Lung (tissue), 12 donors: Measurements from ENCODE around the gene RABGAP1L. TPM values are rescaled to one million over a fixed set of nuclear protein-coding genes. Genes with fewer than 3 reads are reported as not detected.

Source experiments
- ATAC-seq: fragments of 200-7000 bp; cut with Tn5 transposase; one replicate; pipeline ENCODE4 v1.9.1; 2020; ENCODE audit warnings: moderate number of reproducible peaks; ENCODE audit not compliant: insufficient read depth, low FRiP score
- DNase-seq, 3 donors: peaks; one replicate each; pipeline ENCODE4 v3.0.0-alpha.2; 2013 to 2017
- H3K27ac ChIP-seq, 2 donors: one replicate each; pipeline ENCODE4 v1.5.1; 2013; ENCODE audit warnings: mild to moderate bottlenecking in 2 of 2, moderate library complexity in 2 of 2, control low read depth in 1 of 2, inconsistent platforms in 1 of 2, low read depth in 1 of 2, low read length in 1 of 2
- H3K27me3 ChIP-seq, 3 donors: one replicate each; pipeline ENCODE4 v1.5.1; 2013; ENCODE audit warnings: low read length in 2 of 3; ENCODE audit not compliant: control insufficient read depth in 3 of 3, insufficient read depth in 3 of 3
- H3K36me3 ChIP-seq, 4 donors: one replicate each; pipeline ENCODE4 v1.5.1; 2013; ENCODE audit warnings: low read length in 4 of 4, mild to moderate bottlenecking in 1 of 4, moderate library complexity in 1 of 4; ENCODE audit not compliant: control insufficient read depth in 4 of 4, insufficient read depth in 4 of 4
- H3K4me1 ChIP-seq, 5 donors: one replicate each; pipeline ENCODE4 v1.5.1; 2013; ENCODE audit warnings: low read length in 5 of 5, mild to moderate bottlenecking in 2 of 5, moderate library complexity in 1 of 5; ENCODE audit not compliant: control insufficient read depth in 5 of 5, insufficient read depth in 5 of 5
- H3K4me3 ChIP-seq: one replicate; pipeline ENCODE4 v1.5.1; 2013; ENCODE audit warnings: mild to moderate bottlenecking, control low read depth, moderate library complexity
- H3K9ac ChIP-seq, 2 donors: one replicate each; pipeline ENCODE4 v1.5.1; 2013; ENCODE audit warnings: low read length in 2 of 2, control low read depth in 1 of 2; ENCODE audit not compliant: insufficient read depth in 1 of 2
- H3K9me3 ChIP-seq, 4 donors: one replicate each; pipeline ENCODE4 v1.5.1; 2013; ENCODE audit warnings: low read length in 3 of 4, mild to moderate bottlenecking in 1 of 4, moderate library complexity in 1 of 4; ENCODE audit not compliant: control insufficient read depth in 4 of 4, insufficient read depth in 3 of 4
- WGBS, 2 donors: extraction: QIAGEN DNeasy Blood & Tissue Kit; methylation state at CpG; one replicate each; pipeline ENCODE4 v1.1.7; 2013; 5-methylcytosine and 5-hydroxymethylcytosine counted together
- polyA plus RNA-seq, 2 donors: library from polyadenylated mRNA; stranded (reverse); fragments of 200-250 nt; gene quantifications; one replicate each; pipeline ENCODE4 v1.2.1, GENCODE V29; 2013
- total RNA-seq, 2 donors: library from RNA; depleted of rRNA in 1 of 2; stranded (reverse); fragments of >200 nt in 1 of 2; gene quantifications; one replicate each; pipeline ENCODE4 v1.2.1, GENCODE V29; 2014 to 2021
- TF ChIP-seq, protein P1 (sequence below): IDR thresholded peaks from 2 replicates; pipeline ENCODE4 v1.5.1; 2012; ENCODE audit warnings: mild to moderate bottlenecking; ENCODE audit errors: control extremely low read depth, extremely low read depth
- donor health status: control.
- donor health status: control.
- donor health status: Bipolar disorder and iron deficiency.
- donor health status: healthy.
- donor health status: DM: yes; HTN: yes; CAD: no.

The RABGAP1L gene
- total and polyA plus RNA-seq, 4 donors = 16.0 to 123 (median 44.5) TPM

- H3K27ac ChIP-seq = no peak overlapping the region
- WGBS, 2 donors = 81 to 89% methylated on average over 4 of the region's 4 CpGs
- ATAC-seq (no peak), DNase-seq (no peak)
- no peak overlapping the region for H3K4me3 ChIP-seq
- no peaks in the 10 kb centered on the region for H3K27me3 ChIP-seq
- H3K9ac ChIP-seq = no peak overlapping the region
- H3K36me3 ChIP-seq = no peaks in the 10 kb centered on the region
- TF ChIP-seq, protein P1, sequence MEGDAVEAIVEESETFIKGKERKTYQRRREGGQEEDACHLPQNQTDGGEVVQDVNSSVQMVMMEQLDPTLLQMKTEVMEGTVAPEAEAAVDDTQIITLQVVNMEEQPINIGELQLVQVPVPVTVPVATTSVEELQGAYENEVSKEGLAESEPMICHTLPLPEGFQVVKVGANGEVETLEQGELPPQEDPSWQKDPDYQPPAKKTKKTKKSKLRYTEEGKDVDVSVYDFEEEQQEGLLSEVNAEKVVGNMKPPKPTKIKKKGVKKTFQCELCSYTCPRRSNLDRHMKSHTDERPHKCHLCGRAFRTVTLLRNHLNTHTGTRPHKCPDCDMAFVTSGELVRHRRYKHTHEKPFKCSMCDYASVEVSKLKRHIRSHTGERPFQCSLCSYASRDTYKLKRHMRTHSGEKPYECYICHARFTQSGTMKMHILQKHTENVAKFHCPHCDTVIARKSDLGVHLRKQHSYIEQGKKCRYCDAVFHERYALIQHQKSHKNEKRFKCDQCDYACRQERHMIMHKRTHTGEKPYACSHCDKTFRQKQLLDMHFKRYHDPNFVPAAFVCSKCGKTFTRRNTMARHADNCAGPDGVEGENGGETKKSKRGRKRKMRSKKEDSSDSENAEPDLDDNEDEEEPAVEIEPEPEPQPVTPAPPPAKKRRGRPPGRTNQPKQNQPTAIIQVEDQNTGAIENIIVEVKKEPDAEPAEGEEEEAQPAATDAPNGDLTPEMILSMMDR = no peak
- peaks cover 0 to 5% (median under 1%) of the 10 kb centered on the region in 4 donors for H3K9me3 ChIP-seq
- H3K4me1 ChIP-seq = peaks cover 0 to 13% (median 0%) of the 10 kb centered on the region in 5 donors
Measured at GRCh38 chr1:174200746-174201145, 41.4 kb downstream of the RABGAP1L start.

GRCh38 chr1:174204697-174205308, 45.5 kb downstream of the RABGAP1L start:
- TF ChIP-seq, protein P1 = no peak
- WGBS, 2 donors = 83 to 84% methylated on average over 7 of the region's 7 CpGs
- Histone ChIP-seq H3K4me1 (peaks cover 0 to 10% (median 0%) of the 10 kb centered on the region in 5 donors), H3K4me3 (no peak overlapping the region), H3K9ac (no peak overlapping the region), H3K36me3 (no peaks in the 10 kb centered on the region), H3K27me3 (no peaks in the 10 kb centered on the region), H3K9me3 (peaks cover 0 to 5% (median under 1%) of the 10 kb centered on the region in 4 donors), H3K27ac (peak overlapping the region in 1 of 2 donors; percentile 13)
- DNase-seq (no peak), ATAC-seq (no peak)

GRCh38 chr1:174206148-174206836, 47.0 kb downstream of the RABGAP1L start:
- Histone ChIP-seq H3K27me3 (no peaks in the 10 kb centered on the region), H3K27ac (no peak overlapping the region), H3K36me3 (no peaks in the 10 kb centered on the region), H3K9ac (no peak overlapping the region), H3K4me1 (peaks cover 0 to 10% (median 0%) of the 10 kb centered on the region in 5 donors), H3K9me3 (peaks cover 0 to 5% (median under 1%) of the 10 kb centered on the region in 4 donors), H3K4me3 (no peak overlapping the region)
- ATAC-seq = no peak
- DNase-seq = no peak
- 42 to 62% methylated on average over 5 of the region's 5 CpGs for WGBS, 2 donors
- TF ChIP-seq, protein P1 = no peak
